Measurements from ENCODE around the gene MARCHF10. TPM values are rescaled to one million over a fixed set of nuclear protein-coding genes. Genes with fewer than 3 reads are reported as not detected.

The MARCHF10 gene
- total and polyA plus RNA-seq, 9 of the 15 experiments (the other 6 are each of a cell fraction or from before 2014, with no cell fraction given) = not detected

DNA sequence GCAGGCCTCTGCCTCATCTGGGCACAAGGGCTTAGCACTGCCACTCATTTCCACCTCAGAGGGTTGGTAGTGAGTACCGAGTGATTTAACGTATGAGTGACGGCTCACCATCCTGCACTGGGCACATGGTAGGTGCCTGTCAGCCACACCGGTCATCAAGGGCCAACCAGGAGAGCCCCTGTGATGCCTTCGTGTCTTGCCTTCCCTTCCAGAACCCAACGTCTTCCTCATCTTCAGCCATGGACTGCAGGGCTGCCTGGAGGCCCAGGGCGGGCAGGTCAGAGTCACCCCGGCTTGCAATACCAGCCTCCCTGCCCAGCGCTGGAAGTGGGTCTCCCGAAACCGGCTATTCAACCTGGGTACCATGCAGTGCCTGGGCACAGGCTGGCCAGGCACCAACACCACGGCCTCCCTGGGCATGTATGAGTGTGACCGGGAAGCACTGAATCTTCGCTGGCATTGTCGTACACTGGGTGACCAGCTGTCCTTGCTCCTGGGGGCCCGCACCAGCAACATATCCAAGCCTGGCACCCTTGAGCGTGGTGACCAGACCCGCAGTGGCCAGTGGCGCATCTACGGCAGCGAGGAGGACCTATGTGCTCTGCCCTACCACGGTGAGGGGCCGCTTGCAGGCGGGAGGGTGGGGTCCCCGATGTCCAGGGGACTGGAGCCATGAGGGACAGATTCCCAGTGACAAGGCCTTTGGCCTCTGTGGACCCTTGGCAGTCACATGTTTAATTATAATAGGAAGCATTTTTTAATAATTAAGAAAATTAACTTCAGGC is 143.6 kb downstream of the MARCHF10 start:
- Histone ChIP-seq H3K27me3 (ENCODE audit: control insufficient read depth in 2 of 2, insufficient read depth in 2 of 2, low read length in 2 of 2) (peaks cover 3 to 11% of the 10 kb centered on the region in 2 experiments; a peak in 3 of 5 replicates), H3K9me1 (ENCODE audit: control insufficient read depth, insufficient read depth, low read length) (no peaks in the 10 kb centered on the region), H3K4me3 (no peak overlapping the region), H3K79me2 (ENCODE audit: control insufficient read depth, insufficient read depth, low read length) (no peaks in the 10 kb centered on the region), H3K4me1 (replicated peaks in 1 of 2; ENCODE audit: control insufficient read depth in 2 of 2, insufficient read depth in 2 of 2, low read length in 2 of 2) (peaks cover 0 to 25% of the 10 kb centered on the region in 2 experiments; a peak in 2 of 5 replicates), H3K36me3 (ENCODE audit: control insufficient read depth, insufficient read depth, low read length) (no peaks in the 10 kb centered on the region), H3K9ac (ENCODE audit: insufficient read depth in 1 of 2, low read depth in 2 of 2, low read length in 2 of 2) (no peak overlapping the region), H3K27ac (ENCODE audit: extremely low read depth, low read depth, low read length) (no peak overlapping the region), H3K9me3 (replicated peaks; ENCODE audit: control insufficient read depth, insufficient read depth, low read depth, low read length) (no peaks in the 10 kb centered on the region), H3K4me2 (ENCODE audit: insufficient read depth, low read length) (no peak overlapping the region), H4K20me1 (replicated peaks; ENCODE audit: control insufficient read depth, insufficient read depth, low read length) (no peaks in the 10 kb centered on the region), H2AFZ (ENCODE audit: low read depth, low read length) (no peak overlapping the region)
- FAIRE-seq (no peak), DNase-seq (ENCODE audit: extremely low read depth in 1 of 4, low spot score in 3 of 4) (no peak), ATAC-seq (no peak)
- ChIA-PET POLR2A (no interaction called here), CTCF (ENCODE audit: low intra/inter-chr PET ratio) (no interaction called here)
- in situ Hi-C loops (cut with MboI) = no loop called here
- no TSS peak for BruUV-seq (replicated peaks)
- WGBS (ENCODE audit: insufficient coverage, low coverage, missing lambda C conversion rate) = 60% methylated on average over 24 of the region's 25 CpGs
- TF ChIP-seq, protein P1, sequence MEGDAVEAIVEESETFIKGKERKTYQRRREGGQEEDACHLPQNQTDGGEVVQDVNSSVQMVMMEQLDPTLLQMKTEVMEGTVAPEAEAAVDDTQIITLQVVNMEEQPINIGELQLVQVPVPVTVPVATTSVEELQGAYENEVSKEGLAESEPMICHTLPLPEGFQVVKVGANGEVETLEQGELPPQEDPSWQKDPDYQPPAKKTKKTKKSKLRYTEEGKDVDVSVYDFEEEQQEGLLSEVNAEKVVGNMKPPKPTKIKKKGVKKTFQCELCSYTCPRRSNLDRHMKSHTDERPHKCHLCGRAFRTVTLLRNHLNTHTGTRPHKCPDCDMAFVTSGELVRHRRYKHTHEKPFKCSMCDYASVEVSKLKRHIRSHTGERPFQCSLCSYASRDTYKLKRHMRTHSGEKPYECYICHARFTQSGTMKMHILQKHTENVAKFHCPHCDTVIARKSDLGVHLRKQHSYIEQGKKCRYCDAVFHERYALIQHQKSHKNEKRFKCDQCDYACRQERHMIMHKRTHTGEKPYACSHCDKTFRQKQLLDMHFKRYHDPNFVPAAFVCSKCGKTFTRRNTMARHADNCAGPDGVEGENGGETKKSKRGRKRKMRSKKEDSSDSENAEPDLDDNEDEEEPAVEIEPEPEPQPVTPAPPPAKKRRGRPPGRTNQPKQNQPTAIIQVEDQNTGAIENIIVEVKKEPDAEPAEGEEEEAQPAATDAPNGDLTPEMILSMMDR (IDR thresholded peaks at IDR 0.05 in 2 of 3, conservative IDR thresholded peaks at IDR 0.05 in 1 of 3; ENCODE audit: insufficient read depth in 2 of 3, low read depth in 1 of 3, low read length in 3 of 3) = no peak
- TF ChIP-seq CBFB (CRISPR knock-in tag; IDR thresholded peaks at IDR 0.05) = 0 out of 2 replicates have a peak, but pooled peaks have one; percentile 32
- intact Hi-C loops (cut with micrococcal nuclease) = no loop called here

All from K562 (cell line).